H9 (cell line): ENCODE measurements around the gene DISP3. TPM values are rescaled to one million over a fixed set of nuclear protein-coding genes. Genes with fewer than 3 reads are reported as not detected.

ENCODE experiments used
- DNase-seq: peaks from one replicate; pipeline ENCODE4 v3.0.0-alpha.2; 2017
- H2AFZ ChIP-seq: one replicate; pipeline ENCODE4 v1.6.1; 2013; ENCODE audit warnings: mild to moderate bottlenecking, low read length, control low read depth, moderate library complexity
- H2AK5ac ChIP-seq: 2 replicates; pipeline ENCODE4 v1.6.1; 2013; ENCODE audit warnings: low read length, control low read depth, mixed read lengths; ENCODE audit not compliant: insufficient read length
- H2BK120ac ChIP-seq: one replicate; pipeline ENCODE4 v1.6.1; 2013; ENCODE audit warnings: low read depth, mild to moderate bottlenecking, low read length, control low read depth, inconsistent platforms; ENCODE audit not compliant: poor library complexity, severe bottlenecking
- H2BK12ac ChIP-seq: 2 replicates; pipeline ENCODE4 v1.6.1; 2013; ENCODE audit warnings: low read length, control low read depth, mixed read lengths, low read depth; ENCODE audit not compliant: insufficient read length
- H2BK15ac ChIP-seq: 2 replicates; pipeline ENCODE4 v1.6.1; 2013; ENCODE audit warnings: low read depth, low read length, control low read depth
- H2BK20ac ChIP-seq: one replicate; pipeline ENCODE4 v1.6.1; 2013; ENCODE audit warnings: low read depth, mild to moderate bottlenecking, low read length, control low read depth, inconsistent platforms; ENCODE audit not compliant: poor library complexity, severe bottlenecking
- H2BK5ac ChIP-seq: 2 replicates; pipeline ENCODE4 v1.6.1; 2013; ENCODE audit warnings: low read length, control low read depth, mixed read lengths; ENCODE audit not compliant: insufficient read length
- H3K14ac ChIP-seq: 2 replicates; pipeline ENCODE4 v1.6.1; 2013; ENCODE audit warnings: low read length, control low read depth; ENCODE audit not compliant: insufficient read depth
- H3K18ac ChIP-seq: 2 replicates; pipeline ENCODE4 v1.6.1; 2013; ENCODE audit warnings: low read depth, mild to moderate bottlenecking, mixed read lengths, low read length, control low read depth; ENCODE audit not compliant: insufficient read length
- H3K23ac ChIP-seq: 2 replicates; pipeline ENCODE4 v1.6.1; 2013; ENCODE audit warnings: low read length, control low read depth, mixed read lengths, low read depth; ENCODE audit not compliant: insufficient read length
- H3K23me2 ChIP-seq: 2 replicates; pipeline ENCODE4 v1.6.1; 2013; ENCODE audit warnings: low read depth, mild to moderate bottlenecking, mixed read lengths, low read length, control low read depth; ENCODE audit not compliant: insufficient read length, poor library complexity, severe bottlenecking
- H3K27ac ChIP-seq: 2 replicates; pipeline ENCODE4 v1.5.1; 2013; ENCODE audit warnings: low read length, control low read depth, mixed read lengths, low read depth; ENCODE audit not compliant: insufficient read length
- H3K27me3 ChIP-seq: 2 replicates; pipeline ENCODE4 v1.6.1; 2013; ENCODE audit warnings: low read length, control low read depth, inconsistent platforms; ENCODE audit not compliant: insufficient read depth
- H3K4ac ChIP-seq: 2 replicates; pipeline ENCODE4 v1.6.1; 2013; ENCODE audit warnings: low read depth, mild to moderate bottlenecking, control low read depth, inconsistent platforms, low read length, moderate library complexity
- H3K4me1 ChIP-seq: 2 replicates; pipeline ENCODE4 v1.6.1; 2013; ENCODE audit warnings: low read length, control low read depth, inconsistent platforms; ENCODE audit not compliant: insufficient read depth
- H3K4me2 ChIP-seq: 2 replicates; pipeline ENCODE4 v1.6.1; 2013; ENCODE audit warnings: low read length, control low read depth, mixed read lengths; ENCODE audit not compliant: insufficient read length, insufficient read depth
- H3K56ac ChIP-seq: 2 replicates; pipeline ENCODE4 v1.6.1; 2013; ENCODE audit warnings: low read depth, mild to moderate bottlenecking, mixed read lengths, low read length, control low read depth; ENCODE audit not compliant: insufficient read length
- H3K79me1 ChIP-seq: 2 replicates; pipeline ENCODE4 v1.6.1; 2013; ENCODE audit warnings: low read depth, mild to moderate bottlenecking, moderate library complexity, low read length, control low read depth, inconsistent platforms; ENCODE audit not compliant: insufficient read depth, poor library complexity, severe bottlenecking
- H3K79me2 ChIP-seq: 2 replicates; pipeline ENCODE4 v1.6.1; 2013; ENCODE audit warnings: low read length, control low read depth, inconsistent platforms; ENCODE audit not compliant: insufficient read depth
- H3K9ac ChIP-seq: 2 replicates; pipeline ENCODE4 v1.6.1; 2013; ENCODE audit warnings: low read length, control low read depth, mixed read lengths; ENCODE audit not compliant: insufficient read length; ENCODE audit errors: extremely low read depth
- H3K9me3 ChIP-seq: one replicate; pipeline ENCODE4 v1.6.1; 2013; ENCODE audit warnings: low read depth, low read length, inconsistent platforms; ENCODE audit not compliant: control insufficient read depth
- H3T11ph ChIP-seq: one replicate; pipeline ENCODE4 v1.6.1; 2013; ENCODE audit warnings: mild to moderate bottlenecking, low read length, control low read depth, inconsistent platforms
- H4K20me1 ChIP-seq: one replicate; pipeline ENCODE4 v1.6.1; 2013; ENCODE audit not compliant: control insufficient read depth, insufficient read length, insufficient read depth
- H4K5ac ChIP-seq: 2 replicates; pipeline ENCODE4 v1.6.1; 2013; ENCODE audit warnings: low read depth, mild to moderate bottlenecking, mixed read lengths, low read length, control low read depth; ENCODE audit not compliant: insufficient read length
- H4K8ac ChIP-seq: replicated peaks from 2 replicates; pipeline ENCODE4 v1.6.1; 2013; ENCODE audit warnings: low read length, control low read depth, mixed read lengths, low read depth; ENCODE audit not compliant: insufficient read length
- H4K91ac ChIP-seq: 2 replicates; pipeline ENCODE4 v1.6.1; 2013; ENCODE audit warnings: low read depth, mild to moderate bottlenecking, moderate library complexity, mixed read lengths, low read length, control low read depth; ENCODE audit not compliant: insufficient read length
- H3K27ac Mint-ChIP-seq, 3 experiments: 2 replicates in 2 of 3; 3 replicates in 1 of 3; pipeline ENCODE4 v1.8.0; 2020 to 2021; ENCODE audit warnings: mixed read lengths in 3 of 3, mild to moderate bottlenecking in 1 of 3, moderate library complexity in 1 of 3
- H3K27me3 Mint-ChIP-seq: 2 replicates; pipeline ENCODE4 v1.8.0; 2021; ENCODE audit warnings: low read depth, mild to moderate bottlenecking, moderate library complexity, mixed read lengths
- H3K36me3 Mint-ChIP-seq, 3 experiments: 2 replicates in 2 of 3; 3 replicates in 1 of 3; pipeline ENCODE4 v1.8.0; 2020 to 2021; ENCODE audit warnings: low read depth in 3 of 3, mixed read lengths in 3 of 3; ENCODE audit not compliant: insufficient read depth in 1 of 3
- H3K4me1 Mint-ChIP-seq, 2 experiments: 2 replicates each; pipeline ENCODE4 v1.8.0; 2020; ENCODE audit warnings: mixed read lengths in 2 of 2
- H3K4me3 Mint-ChIP-seq, 2 experiments: 2 replicates in 1 of 2; 3 replicates in 1 of 2; pipeline ENCODE4 v1.8.0; 2020 to 2021; ENCODE audit warnings: mild to moderate bottlenecking in 2 of 2, mixed read lengths in 2 of 2, moderate library complexity in 1 of 2
- H3K9me3 Mint-ChIP-seq, 2 experiments: 2 replicates in 1 of 2; 3 replicates in 1 of 2; pipeline ENCODE4 v1.8.0; 2020; ENCODE audit warnings: mild to moderate bottlenecking in 2 of 2, mixed read lengths in 2 of 2, moderate library complexity in 1 of 2
- CTCF ChIP-seq: fragments of 200-600 bp; sonication (generic); conservative IDR thresholded peaks from 3 replicates; pipeline ENCODE4 v1.8.0; 2021; ENCODE audit warnings: antibody characterized with exemption, mild to moderate bottlenecking
- WGBS: extraction: QIAGEN DNeasy Blood & Tissue Kit; methylation state at CpG from one replicate; pipeline ENCODE4 v1.1.7; 2013; ENCODE audit warnings: missing lambda C conversion rate, low lambda C conversion rate, mixed read lengths; ENCODE audit not compliant: insufficient read length; ENCODE audit errors: extremely low coverage; 5-methylcytosine and 5-hydroxymethylcytosine counted together
- total RNA-seq: library from RNA; stranded (reverse); gene quantifications from 2 replicates; pipeline ENCODE4 v1.2.1, GENCODE V29; 2021

DISP3 gene
- total RNA-seq, 1 experiment from 2014 or later, result 3.5 TPM

GRCh38 chr1:11466416-11466815, 12.5 kb upstream of the DISP3 start:
- H3K56ac ChIP-seq, result no peak overlapping the region
- H2BK12ac ChIP-seq, result no peak overlapping the region
- H2BK20ac ChIP-seq, result no peak overlapping the region
- H3T11ph ChIP-seq, result no peak overlapping the region
- no peak overlapping the region for H4K91ac ChIP-seq
- TF ChIP-seq CTCF, result no peak
- Mint-ChIP-seq H3K9me3 (no peaks in the 10 kb centered on the region), H3K36me3 (no peaks in the 10 kb centered on the region), H3K4me3 (no peak overlapping the region), H3K27me3 (peaks cover 25% of the 10 kb centered on the region), H3K4me1 (peaks cover 0 to 5% of the 10 kb centered on the region in 2 experiments; a peak in 1 of 4 replicates), H3K27ac (no peak overlapping the region)
- no peaks in the 10 kb centered on the region for H3K9me3 ChIP-seq
- H2BK120ac ChIP-seq, result no peak overlapping the region
- no peak for DNase-seq
- no peaks in the 10 kb centered on the region for H3K23me2 ChIP-seq
- H4K5ac ChIP-seq, result no peak overlapping the region
- no peak overlapping the region for H3K9ac ChIP-seq
- no peak overlapping the region for H3K4ac ChIP-seq
- no peak overlapping the region for H2AFZ ChIP-seq
- no peak overlapping the region for H3K27ac ChIP-seq
- no peak overlapping the region for H2AK5ac ChIP-seq
- no peaks in the 10 kb centered on the region for H3K4me1 ChIP-seq
- no peaks in the 10 kb centered on the region for H3K79me1 ChIP-seq
- H3K27me3 ChIP-seq, result no peaks in the 10 kb centered on the region; the same call in 1 of the 2 replicates
- H3K79me2 ChIP-seq, result no peaks in the 10 kb centered on the region
- H2BK15ac ChIP-seq, result no peak overlapping the region
- H3K18ac ChIP-seq, result no peak overlapping the region
- no peak overlapping the region for H3K23ac ChIP-seq
- WGBS, result no CpG with 5 or more reads among the region's 2 CpGs
- no peak overlapping the region for H4K8ac ChIP-seq
- H3K14ac ChIP-seq, result no peak overlapping the region
- no peak overlapping the region for H2BK5ac ChIP-seq
- no peaks in the 10 kb centered on the region for H4K20me1 ChIP-seq
- H3K4me2 ChIP-seq, result no peak overlapping the region
